H1 (cell line): Measurements from ENCODE around the gene LMTK2. TPM values are rescaled to one million over a fixed set of nuclear protein-coding genes. Genes with fewer than 3 reads are reported as not detected.

Experiments
- CTCF ChIA-PET: fragments of 300-600 bp; sonication (Branson Sonifier 250); formaldehyde crosslinking; loops from one replicate; lab custom pipeline; 2021; ENCODE audit not compliant: partially characterized antibody; lab: Charles Lee
- POLR2A ChIA-PET: fragments of 300-600 bp; sonication (Branson Sonifier 250); formaldehyde crosslinking; loops from one replicate; lab custom pipeline; 2021; ENCODE audit warnings: inconsistent platforms; ENCODE audit not compliant: partially characterized antibody; lab: Charles Lee
- DNase-seq, 2 experiments: peaks; one replicate each; pipeline versions ENCODE4 v3.0.0 to v3.0.0-alpha.2; 2010 to 2022; ENCODE audit warnings: low spot score in 2 of 2, low read depth in 1 of 2, mixed read lengths in 1 of 2
- FAIRE-seq: peaks from 2 replicates; lab custom pipeline; 2011; peaks lifted over from hg19 to GRCh38; lab: Jason Lieb, UNC
- H2AFZ ChIP-seq: 2 replicates; pipeline ENCODE4 v1.8.1; 2012; ENCODE audit warnings: low read length, inconsistent platforms
- H2AK5ac ChIP-seq: 2 replicates; pipeline ENCODE4 v1.6.1; 2013; ENCODE audit warnings: low read depth, low read length
- H2BK120ac ChIP-seq: replicated peaks from 2 replicates; pipeline ENCODE3; 2013; ENCODE audit warnings: low read depth, low read length, inconsistent platforms
- H2BK12ac ChIP-seq: 2 replicates; pipeline ENCODE4 v1.6.1; 2013; ENCODE audit warnings: low read depth, low read length
- H2BK15ac ChIP-seq: 2 replicates; pipeline ENCODE4 v1.6.1; 2013; ENCODE audit warnings: low read length
- H2BK20ac ChIP-seq: 2 replicates; pipeline ENCODE4 v1.6.1; 2013; ENCODE audit warnings: low read length
- H2BK5ac ChIP-seq: 2 replicates; pipeline ENCODE4 v1.6.1; 2013; ENCODE audit warnings: low read depth, low read length
- H3K14ac ChIP-seq: 2 replicates; pipeline ENCODE4 v1.6.1; 2013; ENCODE audit warnings: inconsistent platforms; ENCODE audit not compliant: insufficient read length
- H3K18ac ChIP-seq: 2 replicates; pipeline ENCODE4 v1.6.1; 2013; ENCODE audit warnings: low read length; ENCODE audit errors: extremely low read depth
- H3K23ac ChIP-seq: 2 replicates; pipeline ENCODE4 v1.6.1; 2013; ENCODE audit warnings: inconsistent platforms; ENCODE audit not compliant: insufficient read length
- H3K23me2 ChIP-seq: 2 replicates; pipeline ENCODE4 v1.6.1; 2013; ENCODE audit warnings: low read depth, low read length
- H3K27ac ChIP-seq: 2 replicates; pipeline ENCODE4 v1.6.1; 2011; ENCODE audit warnings: low read depth, low read length, inconsistent platforms
- H3K27me3 ChIP-seq, 4 experiments: replicated peaks in 1 of 4; 1 replicate in 1 of 4; 2 replicates in 3 of 4; pipeline versions ENCODE4 v1.6.1 to v1.8.1; 2011 to 2013; ENCODE audit warnings: low read length in 3 of 4, mild to moderate bottlenecking in 3 of 4, inconsistent platforms in 2 of 4, mixed read lengths in 2 of 4, moderate library complexity in 1 of 4; ENCODE audit not compliant: control insufficient read depth in 3 of 4, insufficient read depth in 3 of 4; ENCODE audit errors: extremely low read depth in 1 of 4
- H3K36me3 ChIP-seq, 4 experiments: 2 replicates each; pipeline versions ENCODE4 v1.6.1 to v1.8.1; 2011 to 2013; ENCODE audit warnings: mild to moderate bottlenecking in 4 of 4, low read length in 3 of 4, moderate library complexity in 2 of 4, control low read depth in 1 of 4, inconsistent platforms in 1 of 4; ENCODE audit not compliant: insufficient read depth in 4 of 4, control insufficient read depth in 2 of 4
- H3K4ac ChIP-seq: replicated peaks from 2 replicates; pipeline ENCODE3; 2013; ENCODE audit warnings: low read length, low read depth, mixed read lengths, inconsistent platforms; ENCODE audit not compliant: insufficient read length
- H3K4me1 ChIP-seq, 4 experiments: replicated peaks in 1 of 4; 1 replicate in 1 of 4; 2 replicates in 3 of 4; pipeline versions ENCODE4 v1.6.1 to v1.8.1; 2011 to 2013; ENCODE audit warnings: low read length in 3 of 4, inconsistent platforms in 2 of 4, mixed read lengths in 1 of 4; ENCODE audit not compliant: insufficient read depth in 4 of 4, control insufficient read depth in 3 of 4
- H3K4me2 ChIP-seq, 2 experiments: 2 replicates each; pipeline versions ENCODE4 v1.6.1 to v1.8.1; 2011 to 2013; ENCODE audit warnings: low read depth in 2 of 2, low read length in 2 of 2, control low read depth in 1 of 2, inconsistent platforms in 1 of 2, mild to moderate bottlenecking in 1 of 2; ENCODE audit not compliant: insufficient read depth in 1 of 2
- H3K4me3 ChIP-seq, 4 experiments: fragments of 200-600, 300-600 bp in 1 of 4; sonication (generic), shearing (Covaris generic), sonication (Bioruptor Twin) in 1 of 4; 2 replicates each; pipeline versions ENCODE4 v1.5.1 to v1.8.1; 2011 to 2016; ENCODE audit warnings: low read length in 4 of 4, low read depth in 3 of 4, control low read depth in 2 of 4, inconsistent platforms in 2 of 4, mild to moderate bottlenecking in 2 of 4, mixed read lengths in 1 of 4, moderate library complexity in 1 of 4; ENCODE audit not compliant: insufficient read depth in 2 of 4; ENCODE audit errors: extremely low read depth in 1 of 4
- H3K56ac ChIP-seq: replicated peaks from 2 replicates; pipeline ENCODE3; 2013; ENCODE audit warnings: low read depth, mild to moderate bottlenecking, mixed read lengths, low read length, inconsistent platforms; ENCODE audit not compliant: insufficient read length
- H3K79me1 ChIP-seq: 2 replicates; pipeline ENCODE4 v1.6.1; 2013; ENCODE audit warnings: low read depth, low read length, control low read depth
- H3K79me2 ChIP-seq, 2 experiments: 2 replicates each; pipeline versions ENCODE4 v1.6.1 to v1.8.1; 2012 to 2013; ENCODE audit warnings: low read length in 2 of 2, mild to moderate bottlenecking in 2 of 2, inconsistent platforms in 1 of 2; ENCODE audit not compliant: insufficient read depth in 2 of 2, control insufficient read depth in 1 of 2
- H3K9ac ChIP-seq, 4 experiments: replicated peaks in 1 of 4; 1 replicate in 1 of 4; 2 replicates in 3 of 4; pipeline versions ENCODE4 v1.6.1 to v1.8.1; 2011 to 2013; ENCODE audit warnings: low read depth in 3 of 4, low read length in 3 of 4, control low read depth in 2 of 4, mild to moderate bottlenecking in 2 of 4, moderate library complexity in 2 of 4, inconsistent platforms in 1 of 4; ENCODE audit errors: extremely low read depth in 1 of 4
- H3K9me3 ChIP-seq, 2 experiments: 2 replicates each; pipeline versions ENCODE4 v1.6.1 to v1.8.1; 2012 to 2013; ENCODE audit warnings: mild to moderate bottlenecking in 2 of 2, moderate library complexity in 2 of 2, control low read depth in 1 of 2, inconsistent platforms in 1 of 2, low read depth in 1 of 2, low read length in 1 of 2, mixed read lengths in 1 of 2; ENCODE audit not compliant: insufficient read depth in 2 of 2
- H4K20me1 ChIP-seq, 2 experiments: replicated peaks in 1 of 2; 2 replicates each; pipeline versions ENCODE3 to v1.8.1; 2011 to 2013; ENCODE audit warnings: inconsistent platforms in 2 of 2, low read length in 2 of 2, mild to moderate bottlenecking in 1 of 2; ENCODE audit not compliant: insufficient read depth in 2 of 2, control insufficient read depth in 1 of 2
- H4K5ac ChIP-seq: 2 replicates; pipeline ENCODE4 v1.6.1; 2013; ENCODE audit warnings: low read length, low read depth, mixed read lengths, inconsistent platforms; ENCODE audit not compliant: insufficient read length
- H4K8ac ChIP-seq: 2 replicates; pipeline ENCODE4 v1.8.0; 2013; ENCODE audit warnings: mild to moderate bottlenecking, moderate library complexity, low read length, inconsistent platforms; ENCODE audit not compliant: insufficient read depth; ENCODE audit errors: extremely low read depth
- H4K91ac ChIP-seq: replicated peaks from 2 replicates; pipeline ENCODE3; 2013; ENCODE audit warnings: low read length, mixed read lengths, inconsistent platforms; ENCODE audit not compliant: insufficient read length
- EP300 ChIP-seq, 2 experiments: IDR thresholded peaks; 1 replicate in 1 of 2; 2 replicates in 1 of 2; pipeline ENCODE4 v1.6.1; 2011 to 2012; ENCODE audit warnings: low read depth in 2 of 2, low read length in 2 of 2, mild to moderate bottlenecking in 2 of 2, borderline replicate concordance in 1 of 2, inconsistent platforms in 1 of 2, moderate library complexity in 1 of 2
- KDM5A ChIP-seq: fragments of 200-600 bp; IDR thresholded peaks from 2 replicates; pipeline ENCODE4 v1.7.1; 2012; ENCODE audit warnings: mild to moderate bottlenecking, low read length, inconsistent platforms, mixed read lengths
- TAF1 ChIP-seq: IDR thresholded peaks from 2 replicates; pipeline ENCODE4 v1.6.1; 2011; ENCODE audit warnings: mild to moderate bottlenecking, low read depth, low read length
- WGBS, 2 experiments: shearing (Covaris generic) in 1 of 2; methylation state at CpG; one replicate each; pipeline versions ENCODE4 v1.1.6 to v1.1.7; 2013 to 2015; ENCODE audit warnings: low lambda C conversion rate in 2 of 2, mixed read lengths in 2 of 2, inconsistent platforms in 1 of 2, low coverage in 1 of 2, missing lambda C conversion rate in 1 of 2; ENCODE audit not compliant: insufficient replicate concordance in 2 of 2, insufficient coverage in 1 of 2, insufficient read length in 1 of 2; ENCODE audit errors: extremely low coverage in 1 of 2, missing lambda C conversion rate in 1 of 2; 5-methylcytosine and 5-hydroxymethylcytosine counted together
- polyA plus RNA-seq, 7 experiments: library from polyadenylated mRNA; depleted of rRNA in 3 of 7; stranded (reverse) in 5 of 7; unstranded in 2 of 7; fragments of >200 nt in 5 of 7; fragments of 200-250 nt in 2 of 7; gene quantifications; 1 replicate in 5 of 7; 2 replicates in 1 of 7; 4 replicates in 1 of 7; pipeline versions ENCODE4 v1.2.1 to v1.2.3, GENCODE V29; 2011 to 2013; ENCODE audit warnings: missing spikeins in 2 of 7, mixed read lengths in 2 of 7
- total RNA-seq: library from RNA; stranded (reverse); fragmentation: NEBNext Ultra II Directional; extraction: Animal tissue kit (Norgen Biotek cat#: 25700); gene quantifications from 2 replicates; pipeline ENCODE4 v1.2.1, GENCODE V29; 2021

Gene LMTK2
- total and polyA plus RNA-seq, 2 of the 8 experiments (the other 6 are each of a cell fraction or from before 2014, with no cell fraction given) = 9.7 to 30.7 TPM

- Histone ChIP-seq H2BK5ac (no peak overlapping the region), H3K56ac (no peak overlapping the region), H3K14ac (no peak overlapping the region), H4K5ac (no peak overlapping the region), H4K91ac (no peak overlapping the region), H3K23ac (no peak overlapping the region), H3K36me3 (no peaks in the 10 kb centered on the region), H2BK20ac (no peak overlapping the region), H4K20me1 (peaks cover 0 to 3% of the 10 kb centered on the region in 2 experiments), H2AK5ac (no peak overlapping the region), H3K9ac (no peak overlapping the region), H3K79me2 (no peaks in the 10 kb centered on the region), H3K4me3 (no peak overlapping the region), H2BK12ac (no peak overlapping the region), H2BK120ac (no peak overlapping the region), H2BK15ac (no peak overlapping the region), H3K23me2 (peaks cover 4% of the 10 kb centered on the region; the same call in 1 of the 2 replicates), H3K27ac (no peak overlapping the region), H4K8ac (no peak overlapping the region), H3K9me3 (no peaks in the 10 kb centered on the region), H3K27me3 (no peaks in the 10 kb centered on the region), H3K4me1 (peaks cover 0 to 5% (median 3%) of the 10 kb centered on the region in 4 experiments; a peak in 3 of 7 replicates), H3K4ac (no peak overlapping the region), H3K18ac (no peak overlapping the region), H3K4me2 (no peak overlapping the region), H3K79me1 (no peaks in the 10 kb centered on the region; the same call in 1 of the 2 replicates), H2AFZ (no peak overlapping the region)
- 96% methylated on average over 29 of the region's 30 CpGs; no CpG with 5 or more reads in 1 of the 2 experiments for WGBS, 2 experiments
- ChIA-PET POLR2A (interaction anchor here (1.1 kb wide), 1 partner anchor 16 kb away, joined by 3 read pairs; no protein-coding TSS in a partner anchor), CTCF (interaction anchor here (0.7 to 1.7 kb wide), 5 partner anchors 17 to 45 kb away, joined by 3 to 5 read pairs (median 4); no protein-coding TSS in a partner anchor)
- TF ChIP-seq KDM5A (no peak), EP300 (IDR thresholded peaks at IDR 0.05; ENCODE audit: borderline replicate concordance in 1 of 2, low read depth in 2 of 2, low read length in 2 of 2) (no peak), TAF1 (no peak)
- DNase-seq (peak in 1 of 2 experiments; percentile 45), FAIRE-seq (no peak)
Observed at GRCh38 chr7:98212532-98213041, 105.9 kb downstream of the LMTK2 start.
